Erythroblast (primary cell): Measurements from ENCODE around the gene NPSR1.

Experiments
- GATA1 ChIP-seq: IDR thresholded peaks from 2 replicates; pipeline ENCODE4 v1.6.1; 2011; ENCODE audit warnings: low read depth, mild to moderate bottlenecking, control low read depth, low read length, moderate library complexity
- POLR2A ChIP-seq: IDR thresholded peaks from 2 replicates; pipeline ENCODE4 v1.6.1; 2011; ENCODE audit warnings: mild to moderate bottlenecking, low read length

GRCh38 chr7:34720289-34720688 is 62.3 kb downstream of the NPSR1 start:
- TF ChIP-seq POLR2A (no peak), GATA1 (no peak)
